H1 (cell line): Measurements from ENCODE around the gene SYK. TPM values are rescaled to one million over a fixed set of nuclear protein-coding genes. Genes with fewer than 3 reads are reported as not detected.

Experiments used
- CTCF ChIA-PET: fragments of 300-600 bp; sonication (Branson Sonifier 250); formaldehyde crosslinking; loops from one replicate; lab custom pipeline; 2021; ENCODE audit not compliant: partially characterized antibody; lab: Charles Lee
- POLR2A ChIA-PET: fragments of 300-600 bp; sonication (Branson Sonifier 250); formaldehyde crosslinking; loops from one replicate; lab custom pipeline; 2021; ENCODE audit warnings: inconsistent platforms; ENCODE audit not compliant: partially characterized antibody; lab: Charles Lee
- DNase-seq, 2 experiments: peaks; one replicate each; pipeline versions ENCODE4 v3.0.0 to v3.0.0-alpha.2; 2010 to 2022; ENCODE audit warnings: low spot score in 2 of 2, low read depth in 1 of 2, mixed read lengths in 1 of 2
- FAIRE-seq: peaks from 2 replicates; lab custom pipeline; 2011; peaks lifted over from hg19 to GRCh38; lab: Jason Lieb, UNC
- H2AFZ ChIP-seq: 2 replicates; pipeline ENCODE4 v1.8.1; 2012; ENCODE audit warnings: low read length, inconsistent platforms
- H2AK5ac ChIP-seq: 2 replicates; pipeline ENCODE4 v1.6.1; 2013; ENCODE audit warnings: low read depth, low read length
- H2BK120ac ChIP-seq: replicated peaks from 2 replicates; pipeline ENCODE3; 2013; ENCODE audit warnings: low read depth, low read length, inconsistent platforms
- H2BK12ac ChIP-seq: 2 replicates; pipeline ENCODE4 v1.6.1; 2013; ENCODE audit warnings: low read depth, low read length
- H2BK15ac ChIP-seq: 2 replicates; pipeline ENCODE4 v1.6.1; 2013; ENCODE audit warnings: low read length
- H2BK20ac ChIP-seq: 2 replicates; pipeline ENCODE4 v1.6.1; 2013; ENCODE audit warnings: low read length
- H2BK5ac ChIP-seq: 2 replicates; pipeline ENCODE4 v1.6.1; 2013; ENCODE audit warnings: low read depth, low read length
- H3K14ac ChIP-seq: 2 replicates; pipeline ENCODE4 v1.6.1; 2013; ENCODE audit warnings: inconsistent platforms; ENCODE audit not compliant: insufficient read length
- H3K18ac ChIP-seq: 2 replicates; pipeline ENCODE4 v1.6.1; 2013; ENCODE audit warnings: low read length; ENCODE audit errors: extremely low read depth
- H3K23ac ChIP-seq: 2 replicates; pipeline ENCODE4 v1.6.1; 2013; ENCODE audit warnings: inconsistent platforms; ENCODE audit not compliant: insufficient read length
- H3K23me2 ChIP-seq: 2 replicates; pipeline ENCODE4 v1.6.1; 2013; ENCODE audit warnings: low read depth, low read length
- H3K27ac ChIP-seq: 2 replicates; pipeline ENCODE4 v1.6.1; 2011; ENCODE audit warnings: low read depth, low read length, inconsistent platforms
- H3K27me3 ChIP-seq, 4 experiments: replicated peaks in 1 of 4; 1 replicate in 1 of 4; 2 replicates in 3 of 4; pipeline versions ENCODE4 v1.6.1 to v1.8.1; 2011 to 2013; ENCODE audit warnings: low read length in 3 of 4, mild to moderate bottlenecking in 3 of 4, inconsistent platforms in 2 of 4, mixed read lengths in 2 of 4, moderate library complexity in 1 of 4; ENCODE audit not compliant: control insufficient read depth in 3 of 4, insufficient read depth in 3 of 4; ENCODE audit errors: extremely low read depth in 1 of 4
- H3K36me3 ChIP-seq, 4 experiments: 2 replicates each; pipeline versions ENCODE4 v1.6.1 to v1.8.1; 2011 to 2013; ENCODE audit warnings: mild to moderate bottlenecking in 4 of 4, low read length in 3 of 4, moderate library complexity in 2 of 4, control low read depth in 1 of 4, inconsistent platforms in 1 of 4; ENCODE audit not compliant: insufficient read depth in 4 of 4, control insufficient read depth in 2 of 4
- H3K4ac ChIP-seq: replicated peaks from 2 replicates; pipeline ENCODE3; 2013; ENCODE audit warnings: low read length, low read depth, mixed read lengths, inconsistent platforms; ENCODE audit not compliant: insufficient read length
- H3K4me1 ChIP-seq, 4 experiments: replicated peaks in 1 of 4; 1 replicate in 1 of 4; 2 replicates in 3 of 4; pipeline versions ENCODE4 v1.6.1 to v1.8.1; 2011 to 2013; ENCODE audit warnings: low read length in 3 of 4, inconsistent platforms in 2 of 4, mixed read lengths in 1 of 4; ENCODE audit not compliant: insufficient read depth in 4 of 4, control insufficient read depth in 3 of 4
- H3K4me2 ChIP-seq, 2 experiments: 2 replicates each; pipeline versions ENCODE4 v1.6.1 to v1.8.1; 2011 to 2013; ENCODE audit warnings: low read depth in 2 of 2, low read length in 2 of 2, control low read depth in 1 of 2, inconsistent platforms in 1 of 2, mild to moderate bottlenecking in 1 of 2; ENCODE audit not compliant: insufficient read depth in 1 of 2
- H3K4me3 ChIP-seq, 4 experiments: fragments of 200-600, 300-600 bp in 1 of 4; sonication (generic), shearing (Covaris generic), sonication (Bioruptor Twin) in 1 of 4; 2 replicates each; pipeline versions ENCODE4 v1.5.1 to v1.8.1; 2011 to 2016; ENCODE audit warnings: low read length in 4 of 4, low read depth in 3 of 4, control low read depth in 2 of 4, inconsistent platforms in 2 of 4, mild to moderate bottlenecking in 2 of 4, mixed read lengths in 1 of 4, moderate library complexity in 1 of 4; ENCODE audit not compliant: insufficient read depth in 2 of 4; ENCODE audit errors: extremely low read depth in 1 of 4
- H3K56ac ChIP-seq: replicated peaks from 2 replicates; pipeline ENCODE3; 2013; ENCODE audit warnings: low read depth, mild to moderate bottlenecking, mixed read lengths, low read length, inconsistent platforms; ENCODE audit not compliant: insufficient read length
- H3K79me1 ChIP-seq: 2 replicates; pipeline ENCODE4 v1.6.1; 2013; ENCODE audit warnings: low read depth, low read length, control low read depth
- H3K79me2 ChIP-seq, 2 experiments: 2 replicates each; pipeline versions ENCODE4 v1.6.1 to v1.8.1; 2012 to 2013; ENCODE audit warnings: low read length in 2 of 2, mild to moderate bottlenecking in 2 of 2, inconsistent platforms in 1 of 2; ENCODE audit not compliant: insufficient read depth in 2 of 2, control insufficient read depth in 1 of 2
- H3K9ac ChIP-seq, 4 experiments: replicated peaks in 1 of 4; 1 replicate in 1 of 4; 2 replicates in 3 of 4; pipeline versions ENCODE4 v1.6.1 to v1.8.1; 2011 to 2013; ENCODE audit warnings: low read depth in 3 of 4, low read length in 3 of 4, control low read depth in 2 of 4, mild to moderate bottlenecking in 2 of 4, moderate library complexity in 2 of 4, inconsistent platforms in 1 of 4; ENCODE audit errors: extremely low read depth in 1 of 4
- H3K9me3 ChIP-seq, 2 experiments: 2 replicates each; pipeline versions ENCODE4 v1.6.1 to v1.8.1; 2012 to 2013; ENCODE audit warnings: mild to moderate bottlenecking in 2 of 2, moderate library complexity in 2 of 2, control low read depth in 1 of 2, inconsistent platforms in 1 of 2, low read depth in 1 of 2, low read length in 1 of 2, mixed read lengths in 1 of 2; ENCODE audit not compliant: insufficient read depth in 2 of 2
- H4K20me1 ChIP-seq, 2 experiments: replicated peaks in 1 of 2; 2 replicates each; pipeline versions ENCODE3 to v1.8.1; 2011 to 2013; ENCODE audit warnings: inconsistent platforms in 2 of 2, low read length in 2 of 2, mild to moderate bottlenecking in 1 of 2; ENCODE audit not compliant: insufficient read depth in 2 of 2, control insufficient read depth in 1 of 2
- H4K5ac ChIP-seq: 2 replicates; pipeline ENCODE4 v1.6.1; 2013; ENCODE audit warnings: low read length, low read depth, mixed read lengths, inconsistent platforms; ENCODE audit not compliant: insufficient read length
- H4K8ac ChIP-seq: 2 replicates; pipeline ENCODE4 v1.8.0; 2013; ENCODE audit warnings: mild to moderate bottlenecking, moderate library complexity, low read length, inconsistent platforms; ENCODE audit not compliant: insufficient read depth; ENCODE audit errors: extremely low read depth
- H4K91ac ChIP-seq: replicated peaks from 2 replicates; pipeline ENCODE3; 2013; ENCODE audit warnings: low read length, mixed read lengths, inconsistent platforms; ENCODE audit not compliant: insufficient read length
- BACH1 ChIP-seq: IDR thresholded peaks from 2 replicates; pipeline ENCODE4 v1.6.1; 2012; ENCODE audit warnings: low read length, improper control_type of control experiment
- CBX5 ChIP-seq: fragments of 300-800, 300-1000 bp; sonication (generic); IDR thresholded peaks from 2 replicates; pipeline ENCODE4 v1.7.1; 2016; ENCODE audit warnings: antibody characterized with exemption, low read length, low read depth
- CHD2 ChIP-seq: IDR thresholded peaks from 2 replicates; pipeline ENCODE4 v1.6.1; 2012; ENCODE audit warnings: low read length, improper control_type of control experiment
- CREB1 ChIP-seq: IDR thresholded peaks from 2 replicates; pipeline ENCODE4 v1.6.1; 2012; ENCODE audit warnings: inconsistent platforms
- CTBP2 ChIP-seq: IDR thresholded peaks from 2 replicates; pipeline ENCODE4 v1.7.0; 2011; ENCODE audit warnings: borderline replicate concordance, mild to moderate bottlenecking, moderate library complexity, mixed read lengths, low read length; ENCODE audit not compliant: insufficient read depth, insufficient read length
- FOSL1 ChIP-seq: IDR thresholded peaks from 2 replicates; pipeline ENCODE4 v1.6.1; 2011; ENCODE audit warnings: mild to moderate bottlenecking, low read depth, low read length, moderate library complexity; ENCODE audit not compliant: insufficient read depth
- HDAC2 ChIP-seq, 2 experiments: fragments of 300-600 bp in 1 of 2; sonication (generic) in 1 of 2; IDR thresholded peaks; 2 replicates each; pipeline ENCODE4 v1.6.1; 2011 to 2012; ENCODE audit warnings: low read depth in 2 of 2, low read length in 2 of 2, mild to moderate bottlenecking in 2 of 2, moderate library complexity in 2 of 2, borderline replicate concordance in 1 of 2, inconsistent platforms in 1 of 2
- KDM5A ChIP-seq: fragments of 200-600 bp; IDR thresholded peaks from 2 replicates; pipeline ENCODE4 v1.7.1; 2012; ENCODE audit warnings: mild to moderate bottlenecking, low read length, inconsistent platforms, mixed read lengths
- RBBP5 ChIP-seq: IDR thresholded peaks from 2 replicates; pipeline ENCODE4 v1.7.1; 2012; ENCODE audit warnings: low read depth, mild to moderate bottlenecking, inconsistent platforms, low read length, moderate library complexity, borderline replicate concordance
- SIX5 ChIP-seq: IDR thresholded peaks from 2 replicates; pipeline ENCODE4 v1.6.1; 2011; ENCODE audit warnings: mild to moderate bottlenecking, low read depth, low read length
- SP4 ChIP-seq: IDR thresholded peaks from 2 replicates; pipeline ENCODE4 v1.6.1; 2012; ENCODE audit warnings: low read length, inconsistent platforms
- SRF ChIP-seq: IDR thresholded peaks from 2 replicates; pipeline ENCODE4 v1.6.1; 2011; ENCODE audit warnings: mild to moderate bottlenecking, low read depth, low read length, moderate library complexity
- TBP ChIP-seq: IDR thresholded peaks from 2 replicates; pipeline ENCODE4 v1.6.1; 2011; ENCODE audit warnings: low read depth, low read length, improper control_type of control experiment
- WGBS, 2 experiments: shearing (Covaris generic) in 1 of 2; methylation state at CpG; one replicate each; pipeline versions ENCODE4 v1.1.6 to v1.1.7; 2013 to 2015; ENCODE audit warnings: low lambda C conversion rate in 2 of 2, mixed read lengths in 2 of 2, inconsistent platforms in 1 of 2, low coverage in 1 of 2, missing lambda C conversion rate in 1 of 2; ENCODE audit not compliant: insufficient replicate concordance in 2 of 2, insufficient coverage in 1 of 2, insufficient read length in 1 of 2; ENCODE audit errors: extremely low coverage in 1 of 2, missing lambda C conversion rate in 1 of 2; 5-methylcytosine and 5-hydroxymethylcytosine counted together
- polyA plus RNA-seq, 7 experiments: library from polyadenylated mRNA; depleted of rRNA in 3 of 7; stranded (reverse) in 5 of 7; unstranded in 2 of 7; fragments of >200 nt in 5 of 7; fragments of 200-250 nt in 2 of 7; gene quantifications; 1 replicate in 5 of 7; 2 replicates in 1 of 7; 4 replicates in 1 of 7; pipeline versions ENCODE4 v1.2.1 to v1.2.3, GENCODE V29; 2011 to 2013; ENCODE audit warnings: missing spikeins in 2 of 7, mixed read lengths in 2 of 7
- total RNA-seq: library from RNA; stranded (reverse); fragmentation: NEBNext Ultra II Directional; extraction: Animal tissue kit (Norgen Biotek cat#: 25700); gene quantifications from 2 replicates; pipeline ENCODE4 v1.2.1, GENCODE V29; 2021
- TF ChIP-seq, protein P1 (sequence below): IDR thresholded peaks from 2 replicates; pipeline ENCODE4 v1.6.1; 2012; ENCODE audit warnings: low read length, inconsistent platforms

Gene SYK
- total and polyA plus RNA-seq, 2 of the 8 experiments (the other 6 are each of a cell fraction or from before 2014, with no cell fraction given): 1.5 to 4.4 TPM

GRCh38 chr9:90939351-90939750, 137.7 kb downstream of the SYK start:
- Histone ChIP-seq H3K4me3 (no peak overlapping the region), H4K5ac (no peak overlapping the region), H3K4ac (no peak overlapping the region), H2BK120ac (no peak overlapping the region), H2BK15ac (no peak overlapping the region), H3K4me1 (no peaks in the 10 kb centered on the region), H3K27ac (no peak overlapping the region), H3K18ac (no peak overlapping the region), H2BK5ac (no peak overlapping the region), H4K20me1 (no peaks in the 10 kb centered on the region), H3K14ac (no peak overlapping the region), H4K91ac (no peak overlapping the region), H2BK20ac (no peak overlapping the region), H2AFZ (no peak overlapping the region), H3K79me2 (no peaks in the 10 kb centered on the region), H3K9me3 (no peaks in the 10 kb centered on the region), H4K8ac (no peak overlapping the region), H2BK12ac (no peak overlapping the region), H3K4me2 (no peak overlapping the region), H2AK5ac (no peak overlapping the region), H3K23me2 (no peaks in the 10 kb centered on the region), H3K9ac (no peak overlapping the region), H3K56ac (no peak overlapping the region), H3K27me3 (no peaks in the 10 kb centered on the region), H3K79me1 (no peaks in the 10 kb centered on the region), H3K23ac (no peak overlapping the region), H3K36me3 (no peaks in the 10 kb centered on the region)
- WGBS, 2 experiments: 89% methylated on average over 3 of the region's 3 CpGs; no CpG with 5 or more reads in 1 of the 2 experiments
- POLR2A ChIA-PET: no interaction called here
- CTCF ChIA-PET: interaction anchor here (1.8 kb wide), 1 partner anchor 24 kb away, joined by 8 read pairs; no protein-coding TSS in a partner anchor
- no peak for DNase-seq
- no peak for FAIRE-seq
- no peak for TF ChIP-seq CTBP2
- TF ChIP-seq, protein P1, sequence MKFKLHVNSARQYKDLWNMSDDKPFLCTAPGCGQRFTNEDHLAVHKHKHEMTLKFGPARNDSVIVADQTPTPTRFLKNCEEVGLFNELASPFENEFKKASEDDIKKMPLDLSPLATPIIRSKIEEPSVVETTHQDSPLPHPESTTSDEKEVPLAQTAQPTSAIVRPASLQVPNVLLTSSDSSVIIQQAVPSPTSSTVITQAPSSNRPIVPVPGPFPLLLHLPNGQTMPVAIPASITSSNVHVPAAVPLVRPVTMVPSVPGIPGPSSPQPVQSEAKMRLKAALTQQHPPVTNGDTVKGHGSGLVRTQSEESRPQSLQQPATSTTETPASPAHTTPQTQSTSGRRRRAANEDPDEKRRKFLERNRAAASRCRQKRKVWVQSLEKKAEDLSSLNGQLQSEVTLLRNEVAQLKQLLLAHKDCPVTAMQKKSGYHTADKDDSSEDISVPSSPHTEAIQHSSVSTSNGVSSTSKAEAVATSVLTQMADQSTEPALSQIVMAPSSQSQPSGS: no peak
- no peak for TF ChIP-seq SRF
- no peak for TF ChIP-seq HDAC2 (IDR thresholded peaks at IDR 0.05; ENCODE audit: borderline replicate concordance in 1 of 2, low read depth in 2 of 2, low read length in 2 of 2)
- no peak for TF ChIP-seq KDM5A
- no peak for TF ChIP-seq CBX5
- no peak for TF ChIP-seq TBP
- no peak for TF ChIP-seq BACH1
- no peak for TF ChIP-seq CREB1
- TF ChIP-seq CHD2: no peak
- TF ChIP-seq SP4: no peak
- TF ChIP-seq SIX5: no peak
- no peak for TF ChIP-seq FOSL1
- TF ChIP-seq RBBP5: no peak
